Stomach (tissue), 9 donors: ENCODE measurements around the gene SVIL. TPM values are rescaled to one million over a fixed set of nuclear protein-coding genes. Genes with fewer than 3 reads are reported as not detected.
"Not testable (repeated sequence)": the region's sequence is repeated elsewhere in the genome, so short reads cannot be mapped to it uniquely, and the experiment has no call there.

Experiments
- DNase-seq, 2 donors: peaks; one replicate each; pipeline versions ENCODE4 v3.0.0 to v3.0.0-alpha.2; 2013 to 2019
- H3K27ac ChIP-seq, 5 donors: fragments of 200-600 bp in 4 of 5; sonication (generic) in 4 of 5; one replicate each; pipeline ENCODE4 v1.5.1; 2013 to 2019; ENCODE audit warnings: mild to moderate bottlenecking in 1 of 5, moderate library complexity in 1 of 5
- H3K27me3 ChIP-seq, 3 donors: fragments of 200-600 bp; sonication (generic); one replicate each; pipeline ENCODE4 v1.5.1; 2017 to 2019; ENCODE audit warnings: mixed run types in 1 of 3
- H3K36me3 ChIP-seq, 4 donors: fragments of 200-600 bp; sonication (generic); 1 replicate in 3 of 4; 2 replicates in 1 of 4; pipeline ENCODE4 v1.5.1; 2016 to 2019
- H3K4me1 ChIP-seq, 4 donors: fragments of 200-600 bp; sonication (generic); one replicate each; pipeline ENCODE4 v1.5.1; 2016 to 2019
- H3K4me3 ChIP-seq, 4 donors: fragments of 200-600 bp; sonication (generic) in 3 of 4; one replicate each; pipeline ENCODE4 v1.5.1; 2016 to 2019; ENCODE audit warnings: mild to moderate bottlenecking in 1 of 4
- H3K9me3 ChIP-seq, 4 donors: fragments of 200-600 bp; sonication (generic); one replicate each; pipeline ENCODE4 v1.5.1; 2016 to 2019
- CTCF ChIP-seq, 7 experiments: fragments of 450-650 bp in 4 of 7; fragments of 200-600 bp in 3 of 7; sonication (generic) in 3 of 7; IDR thresholded peaks; one replicate each; pipeline ENCODE4 v1.5.1; 2016 to 2019; ENCODE audit warnings: antibody characterized with exemption in 7 of 7, control low read depth in 2 of 7, mild to moderate bottlenecking in 1 of 7
- EP300 ChIP-seq: sonication (generic); formaldehyde crosslinking; IDR thresholded peaks from one replicate; pipeline ENCODE4 v1.6.1; 2017; ENCODE audit warnings: antibody characterized with exemption
- POLR2A ChIP-seq, 4 donors: fragments of 450-650 bp; IDR thresholded peaks; one replicate each; pipeline ENCODE4 v1.6.1; 2016; ENCODE audit warnings: antibody characterized with exemption in 4 of 4, control low read depth in 2 of 4, mild to moderate bottlenecking in 1 of 4, moderate library complexity in 1 of 4
- POLR2AphosphoS5 ChIP-seq, 3 donors: sonication (generic); formaldehyde crosslinking; IDR thresholded peaks; one replicate each; pipeline ENCODE4 v1.6.1; 2016; ENCODE audit warnings: antibody characterized with exemption in 3 of 3
- WGBS, 5 donors: extraction: QIAGEN DNeasy Blood & Tissue Kit in 3 of 5; methylation state at CpG; one replicate each; pipeline versions ENCODE4 v1.1.5 to v1.1.7; 2013 to 2018; 5-methylcytosine and 5-hydroxymethylcytosine counted together
- intact Hi-C: fragments of 100-400 bp; cut with DNase I; formaldehyde crosslinking; loops from one replicate; pipeline ENCODE4 v1.15.1; 2023; ENCODE audit warnings: low total_unique reads
- polyA plus RNA-seq, 3 donors: library from polyadenylated mRNA; stranded (reverse); fragments of 200-250 nt; gene quantifications; one replicate each; pipeline ENCODE4 v1.2.3, GENCODE V29; 2013
- total RNA-seq, 5 donors: library from RNA; depleted of rRNA; stranded (reverse); fragments of >200 nt; gene quantifications; one replicate each; pipeline versions ENCODE4 v1.1.0 to v1.2.3, GENCODE V29; 2014 to 2016
- donor health status: healthy with polysubstance abuse.
- donor health status: Bipolar disorder and iron deficiency.
- donor health status: healthy.

Gene SVIL
- total and polyA plus RNA-seq, 8 donors = 6.8 to 400 (median 112) TPM

DNA sequence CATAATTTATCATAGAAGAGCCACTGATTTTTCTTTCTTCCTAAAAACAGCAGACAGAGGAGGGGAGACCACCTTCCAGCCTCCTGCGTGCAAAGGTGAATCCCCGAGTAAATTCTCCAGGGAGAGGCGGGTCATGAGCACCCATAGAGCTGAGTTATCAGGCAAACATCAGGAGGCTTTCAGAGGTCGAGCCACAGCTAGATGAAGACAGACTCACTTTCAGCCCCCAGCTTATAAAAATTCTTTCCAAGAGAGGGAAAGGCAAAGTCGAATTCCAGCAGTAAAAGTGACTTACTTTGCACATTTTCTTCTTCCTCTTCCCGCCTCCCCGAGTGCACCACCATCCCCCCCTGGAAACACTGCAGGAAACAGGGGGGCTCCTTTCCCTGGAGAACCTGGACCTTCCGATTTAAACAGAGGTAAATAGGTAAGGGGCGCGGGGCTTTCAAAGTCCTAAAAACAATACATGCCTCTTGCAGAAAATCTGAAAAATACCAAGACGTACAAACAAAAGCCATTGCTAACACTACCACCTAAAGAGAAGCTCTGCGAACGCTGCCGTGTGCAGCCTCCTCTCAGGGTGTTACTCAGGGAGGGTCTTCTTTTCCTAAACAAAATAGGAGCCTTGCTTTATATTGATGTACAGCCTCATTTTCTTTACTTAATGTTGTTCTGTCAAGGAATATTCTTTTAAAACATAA lies 163.8 kb downstream of the SVIL start:
- Histone ChIP-seq H3K4me3 (no peak overlapping the region), H3K27ac (peak overlapping the region in 2 of 5 donors; percentile 36 to 56), H3K27me3 (no peaks in the 10 kb centered on the region), H3K4me1 (peaks cover 0 to 32% (median 14%) of the 10 kb centered on the region in 4 donors), H3K36me3 (peaks cover 37 to 96% (median 91%) of the 10 kb centered on the region in 4 donors), H3K9me3 (no peaks in the 10 kb centered on the region)
- no peak for DNase-seq
- intact Hi-C loops = no loop called here
- TF ChIP-seq CTCF (IDR thresholded peaks at IDR 0.05) = no peak
- TF ChIP-seq POLR2AphosphoS5 (IDR thresholded peaks at IDR 0.05) = no peak
- TF ChIP-seq POLR2A (IDR thresholded peaks at IDR 0.05) = no peak
- TF ChIP-seq EP300 = no peak
- WGBS, 5 donors = 73 to 82% (median 76%) methylated on average over 14 of the region's 14 CpGs

- Histone ChIP-seq H3K27me3 (no peaks in the 10 kb centered on the region), H3K4me3 (no peak overlapping the region), H3K4me1 (peaks cover 0 to 32% (median 14%) of the 10 kb centered on the region in 4 donors), H3K27ac (peak overlapping the region in 2 of 5 donors; percentile 36 to 56), H3K9me3 (no peaks in the 10 kb centered on the region), H3K36me3 (peaks cover 37 to 96% (median 92%) of the 10 kb centered on the region in 4 donors)
- DNase-seq = no peak
- intact Hi-C loops = no loop called here
- 82 to 88% (median 86%) methylated on average over 4 to 16 of the region's 16 CpGs for WGBS, 5 donors
- no peak for TF ChIP-seq POLR2A (IDR thresholded peaks at IDR 0.05)
- TF ChIP-seq CTCF (IDR thresholded peaks at IDR 0.05) = peak in 2 of 7 experiments; percentile 11
These were observed 164.4 kb downstream of the SVIL start for GRCh38 chr10:29470355-29470705.

- no peak for DNase-seq
- H3K4me1 ChIP-seq = peaks cover 0 to 32% (median 12%) of the 10 kb centered on the region in 4 donors
- no peaks in the 10 kb centered on the region for H3K27me3 ChIP-seq
- H3K4me3 ChIP-seq = no peak overlapping the region
- WGBS, 5 donors = 85 to 92% (median 88%) methylated on average over 24 to 28 of the region's 28 CpGs
- peak overlapping the region in 2 of 5 donors; percentile 36 to 56 for H3K27ac ChIP-seq
- H3K36me3 ChIP-seq = peaks cover 42 to 96% (median 92%) of the 10 kb centered on the region in 4 donors
- no peaks in the 10 kb centered on the region for H3K9me3 ChIP-seq
- no peak for TF ChIP-seq POLR2A (IDR thresholded peaks at IDR 0.05)
- TF ChIP-seq CTCF (IDR thresholded peaks at IDR 0.05) = no peak
- TF ChIP-seq POLR2AphosphoS5 (IDR thresholded peaks at IDR 0.05) = no peak
- no peak for TF ChIP-seq EP300
- intact Hi-C loops = no loop called here
These were observed 165.1 kb downstream of the SVIL start for GRCh38 chr10:29469481-29470354.

DNA sequence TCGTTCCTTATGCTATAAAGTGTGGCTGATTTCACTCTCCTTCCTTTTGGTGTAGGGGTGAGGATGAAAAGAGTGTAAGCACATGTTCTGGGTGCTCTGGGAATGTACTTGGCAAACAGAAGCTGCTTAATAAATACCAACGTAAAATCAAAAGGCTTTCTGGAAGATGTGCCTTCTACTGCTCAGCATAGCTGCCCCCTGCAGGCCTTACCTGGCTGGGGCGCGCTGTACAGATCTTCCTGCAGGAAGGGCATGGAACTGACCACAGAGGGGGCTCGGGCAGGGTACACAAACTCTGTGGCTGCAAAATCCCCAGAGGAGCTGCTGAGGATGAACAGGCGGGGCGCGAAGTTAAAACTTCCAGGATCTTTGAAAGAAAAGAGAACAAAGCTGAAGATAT lies 169.4 kb downstream of the SVIL start:
- TF ChIP-seq CTCF (IDR thresholded peaks at IDR 0.05) (no peak), POLR2AphosphoS5 (IDR thresholded peaks at IDR 0.05) (no peak), POLR2A (IDR thresholded peaks at IDR 0.05) (no peak), EP300 (no peak)
- Histone ChIP-seq H3K4me3 (no peak overlapping the region), H3K36me3 (peaks cover 48 to 99% (median 96%) of the 10 kb centered on the region in 4 donors), H3K4me1 (peaks cover 0 to 8% (median under 1%) of the 10 kb centered on the region in 4 donors), H3K27ac (no peak overlapping the region), H3K27me3 (no peaks in the 10 kb centered on the region), H3K9me3 (peaks cover 0 to 5% (median 1%) of the 10 kb centered on the region in 4 donors)
- intact Hi-C loops = no loop called here
- no peak for DNase-seq
- 89 to 94% (median 92%) methylated on average over 8 of the region's 8 CpGs for WGBS, 5 donors

DNA sequence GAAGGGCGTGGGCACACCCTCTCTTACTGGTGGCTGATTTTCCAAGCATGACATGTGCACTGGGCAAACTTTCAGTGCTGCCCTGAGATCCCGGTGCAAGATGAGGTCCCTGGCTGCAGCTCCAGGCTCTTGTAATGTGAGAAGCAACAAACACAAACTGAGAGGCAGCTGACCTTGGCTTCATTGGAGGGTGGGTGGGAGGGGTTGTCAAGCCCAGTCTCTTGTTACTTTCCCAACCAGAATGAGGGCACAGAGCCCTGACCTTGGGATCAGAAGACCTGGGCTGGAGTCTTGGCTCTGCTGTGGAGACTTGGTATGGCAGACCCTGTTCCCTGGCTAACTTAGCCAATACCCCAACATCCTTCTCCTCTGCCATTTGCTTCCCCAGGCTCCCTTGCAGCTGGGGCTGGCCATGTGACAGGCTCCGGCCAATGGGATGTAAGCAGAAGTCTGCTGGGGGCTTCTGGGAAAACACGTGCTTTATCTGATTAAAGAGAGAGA lies 170.1 kb downstream of the SVIL start:
- intact Hi-C loops, H3K4me3 ChIP-seq, H3K27ac ChIP-seq, H3K4me1 ChIP-seq, DNase-seq, H3K27me3 ChIP-seq: not testable (repeated sequence)
- Histone ChIP-seq H3K9me3 (peaks cover 0 to 10% (median 2%) of the 10 kb centered on the region in 4 donors), H3K36me3 (peaks cover 47 to 99% (median 96%) of the 10 kb centered on the region in 4 donors)
- 61 to 91% (median 66%) methylated on average over 3 to 4 of the region's 4 CpGs for WGBS, 5 donors
